Sigmoid colon (tissue), 7 donors: Measurements from ENCODE around the gene MANBA. TPM values are rescaled to one million over a fixed set of nuclear protein-coding genes. Genes with fewer than 3 reads are reported as not detected.
"Not testable (repeated sequence)": the region's sequence is repeated elsewhere in the genome, so short reads cannot be mapped to it uniquely, and the experiment has no call there.

ENCODE experiments used
- DNase-seq: peaks from one replicate; pipeline ENCODE4 v3.0.0-alpha.2; 2019
- H3K27ac ChIP-seq, 4 donors: fragments of 200-600 bp; sonication (generic); one replicate each; pipeline ENCODE4 v1.5.1; 2016 to 2019; ENCODE audit warnings: mild to moderate bottlenecking in 1 of 4
- H3K27me3 ChIP-seq, 3 donors: fragments of 200-600 bp; sonication (generic); one replicate each; pipeline ENCODE4 v1.5.1; 2019; ENCODE audit warnings: mild to moderate bottlenecking in 1 of 3
- H3K36me3 ChIP-seq, 4 donors: fragments of 200-600 bp; sonication (generic); one replicate each; pipeline ENCODE4 v1.5.1; 2016 to 2019
- H3K4me1 ChIP-seq, 4 donors: fragments of 200-600 bp; sonication (generic); one replicate each; pipeline ENCODE4 v1.5.1; 2017 to 2019
- H3K4me3 ChIP-seq, 4 donors: fragments of 200-600 bp; sonication (generic); one replicate each; pipeline ENCODE4 v1.5.1; 2017 to 2019; ENCODE audit warnings: mild to moderate bottlenecking in 2 of 4, moderate library complexity in 1 of 4
- H3K9me3 ChIP-seq, 4 donors: fragments of 200-600 bp in 3 of 4; sonication (generic) in 3 of 4; one replicate each; pipeline versions ENCODE4 v1.5.1 to v1.6.1; 2013 to 2019
- CTCF ChIP-seq, 4 experiments: fragments of 450-650 bp in 3 of 4; fragments of 200-600 bp in 1 of 4; IDR thresholded peaks; one replicate each; pipeline ENCODE4 v1.5.1; 2016 to 2019; ENCODE audit warnings: antibody characterized with exemption in 4 of 4, mild to moderate bottlenecking in 3 of 4, moderate library complexity in 2 of 4
- EP300 ChIP-seq, 4 donors: sonication (generic); formaldehyde crosslinking; IDR thresholded peaks; one replicate each; pipeline ENCODE4 v1.6.1; 2017; ENCODE audit warnings: antibody characterized with exemption in 4 of 4
- POLR2A ChIP-seq, 2 donors: fragments of 450-650 bp; IDR thresholded peaks; one replicate each; pipeline ENCODE4 v1.6.1; 2016; ENCODE audit warnings: antibody characterized with exemption in 2 of 2, mild to moderate bottlenecking in 2 of 2, moderate library complexity in 2 of 2
- POLR2AphosphoS5 ChIP-seq, 4 donors: sonication (generic); formaldehyde crosslinking; IDR thresholded peaks; one replicate each; pipeline ENCODE4 v1.6.1; 2017; ENCODE audit warnings: antibody characterized with exemption in 4 of 4
- WGBS, 2 donors: extraction: QIAGEN DNeasy Blood & Tissue Kit; methylation state at CpG; one replicate each; pipeline ENCODE4 v1.1.7; 2013; 5-methylcytosine and 5-hydroxymethylcytosine counted together
- intact Hi-C: fragments of 100-400 bp; cut with DNase I; formaldehyde crosslinking; loops from one replicate; pipeline ENCODE4 v1.15.1; 2023
- polyA plus RNA-seq, 3 donors: library from polyadenylated mRNA; stranded (reverse); fragments of 200-250 nt; gene quantifications; one replicate each; pipeline ENCODE4 v1.2.3, GENCODE V29; 2013
- total RNA-seq, 4 donors: library from RNA; depleted of rRNA; stranded (reverse); fragments of >200 nt; gene quantifications; one replicate each; pipeline ENCODE4 v1.1.0, GENCODE V29; 2016
- donor health status: healthy with polysubstance abuse.
- donor health status: Bipolar disorder and iron deficiency.
- donor health status: healthy.

Gene MANBA
- total and polyA plus RNA-seq, 7 donors = 8.4 to 47.4 (median 25.3) TPM

- Histone ChIP-seq H3K4me3 (no peak overlapping the region), H3K27ac (no peak overlapping the region), H3K4me1 (peaks cover 0 to 5% (median 0%) of the 10 kb centered on the region in 4 donors), H3K36me3 (peaks cover 0 to 14% (median 0%) of the 10 kb centered on the region in 4 donors), H3K9me3 (no peaks in the 10 kb centered on the region), H3K27me3 (no peaks in the 10 kb centered on the region)
- no peak for DNase-seq
- 53 to 83% methylated on average over 1 of the region's 1 CpG for WGBS, 2 donors
- intact Hi-C loops = no loop called here
- TF ChIP-seq CTCF (IDR thresholded peaks at IDR 0.05) (no peak), POLR2AphosphoS5 (IDR thresholded peaks at IDR 0.05) (no peak), EP300 (IDR thresholded peaks at IDR 0.05) (no peak), POLR2A (IDR thresholded peaks at IDR 0.05) (no peak)
Observed at GRCh38 chr4:102717448-102718092, 43.2 kb downstream of the MANBA start.

GRCh38 chr4:102715057-102715456 lies 45.7 kb downstream of the MANBA start:
- H3K4me1 ChIP-seq = peaks cover 0 to 5% (median 0%) of the 10 kb centered on the region in 4 donors
- intact Hi-C loops = no loop called here
- H3K36me3 ChIP-seq = peaks cover 0 to 10% (median 0%) of the 10 kb centered on the region in 4 donors
- TF ChIP-seq POLR2AphosphoS5 (IDR thresholded peaks at IDR 0.05) = no peak
- no peak for TF ChIP-seq POLR2A (IDR thresholded peaks at IDR 0.05)
- no peak for TF ChIP-seq EP300 (IDR thresholded peaks at IDR 0.05)
- no peak for TF ChIP-seq CTCF (IDR thresholded peaks at IDR 0.05)
- no peak overlapping the region for H3K4me3 ChIP-seq
- WGBS, 2 donors = 94 to 95% methylated on average over 1 of the region's 1 CpG
- H3K27ac ChIP-seq = no peak overlapping the region
- no peaks in the 10 kb centered on the region for H3K27me3 ChIP-seq
- no peaks in the 10 kb centered on the region for H3K9me3 ChIP-seq
- DNase-seq = no peak

- DNase-seq, H3K9me3 ChIP-seq, H3K27ac ChIP-seq, H3K27me3 ChIP-seq, H3K36me3 ChIP-seq, H3K4me3 ChIP-seq, H3K4me1 ChIP-seq, intact Hi-C loops: not testable (repeated sequence)
- WGBS, 2 donors = 94 to 96% methylated on average over 3 of the region's 3 CpGs
Observed at GRCh38 chr4:102713774-102714173, 47.0 kb downstream of the MANBA start.

- peaks cover 0 to 5% (median 0%) of the 10 kb centered on the region in 4 donors for H3K4me1 ChIP-seq
- H3K27me3 ChIP-seq = no peaks in the 10 kb centered on the region
- WGBS, 2 donors = 79 to 80% methylated on average over 3 of the region's 3 CpGs
- no peak for TF ChIP-seq EP300 (IDR thresholded peaks at IDR 0.05)
- H3K27ac ChIP-seq = no peak overlapping the region
- H3K9me3 ChIP-seq = no peaks in the 10 kb centered on the region
- intact Hi-C loops = no loop called here
- no peak for DNase-seq
- peaks cover 0 to 4% (median 0%) of the 10 kb centered on the region in 4 donors for H3K36me3 ChIP-seq
- H3K4me3 ChIP-seq = no peak overlapping the region
Observed at GRCh38 chr4:102713096-102713495, 47.7 kb downstream of the MANBA start.

- Histone ChIP-seq H3K4me1 (no peaks in the 10 kb centered on the region), H3K36me3 (peaks cover 0 to 4% (median 0%) of the 10 kb centered on the region in 4 donors), H3K4me3 (no peak overlapping the region), H3K9me3 (no peaks in the 10 kb centered on the region), H3K27ac (no peak overlapping the region), H3K27me3 (no peaks in the 10 kb centered on the region)
- TF ChIP-seq CTCF (IDR thresholded peaks at IDR 0.05) = no peak
- no peak for TF ChIP-seq EP300 (IDR thresholded peaks at IDR 0.05)
- TF ChIP-seq POLR2A (IDR thresholded peaks at IDR 0.05) = no peak
- intact Hi-C loops = no loop called here
- 92% methylated on average over 3 of the region's 3 CpGs for WGBS, 2 donors
- no peak for DNase-seq
Observed at GRCh38 chr4:102710986-102711385, 49.8 kb downstream of the MANBA start.

- H3K27ac ChIP-seq, H3K36me3 ChIP-seq, H3K27me3 ChIP-seq, H3K4me3 ChIP-seq, H3K4me1 ChIP-seq, H3K9me3 ChIP-seq, DNase-seq, intact Hi-C loops: not testable (repeated sequence)
- WGBS, 2 donors = 95 to 98% methylated on average over 1 of the region's 1 CpG
Observed at GRCh38 chr4:102709060-102709459, 51.7 kb downstream of the MANBA start.
